Hematopoietic multipotent progenitor cell treated with erythropoietin and hydrocortisone succinate and interleukin-3 and kit ligand, for 8 days (in vitro differentiated cells): ENCODE results near the gene XIRP1.
"Not testable (repeated sequence)": the region's sequence is repeated elsewhere in the genome, so short reads cannot be mapped to it uniquely, and the experiment has no call there.

Experiments
- DNase-seq: peaks from one replicate; pipeline ENCODE4 v3.0.0-alpha.2; 2015

Gene XIRP1

DNA sequence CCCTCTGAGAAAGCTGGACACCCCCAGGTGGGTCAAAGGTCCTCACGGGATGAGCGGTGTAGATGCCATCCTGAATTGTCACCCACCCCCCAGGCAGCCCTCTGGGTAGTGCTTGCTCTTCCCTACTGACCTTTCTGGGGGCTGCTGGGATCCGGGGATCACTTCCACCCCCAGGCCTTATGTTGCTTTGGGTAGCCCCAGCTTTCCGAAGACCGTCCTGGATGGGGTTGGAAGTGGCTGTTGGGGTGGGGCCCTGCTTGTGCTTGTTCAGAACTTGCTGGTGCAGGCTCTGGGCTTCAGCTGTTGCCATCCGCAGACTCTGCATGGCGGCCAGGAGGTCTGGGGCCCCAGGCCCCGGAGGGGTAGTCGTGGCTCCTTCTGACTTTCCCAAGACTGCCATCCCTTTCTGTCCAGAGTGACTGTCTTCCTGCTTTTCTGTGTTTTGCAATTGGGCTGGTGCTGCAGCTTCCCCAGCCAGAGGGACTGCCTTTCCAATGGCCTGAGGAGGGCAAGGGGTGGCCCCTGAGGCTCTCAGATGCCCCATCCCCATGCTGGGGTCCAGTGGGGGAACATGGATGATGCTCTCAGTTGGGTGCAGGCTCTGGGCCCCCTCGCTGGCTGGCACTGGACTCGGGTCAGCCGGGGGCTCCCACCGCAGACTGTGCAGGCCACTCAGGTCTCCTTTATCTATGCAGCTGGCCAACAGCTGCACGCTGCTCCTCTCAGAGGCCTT is 6.3 kb downstream of the XIRP1 start:
- no peak for DNase-seq

DNA sequence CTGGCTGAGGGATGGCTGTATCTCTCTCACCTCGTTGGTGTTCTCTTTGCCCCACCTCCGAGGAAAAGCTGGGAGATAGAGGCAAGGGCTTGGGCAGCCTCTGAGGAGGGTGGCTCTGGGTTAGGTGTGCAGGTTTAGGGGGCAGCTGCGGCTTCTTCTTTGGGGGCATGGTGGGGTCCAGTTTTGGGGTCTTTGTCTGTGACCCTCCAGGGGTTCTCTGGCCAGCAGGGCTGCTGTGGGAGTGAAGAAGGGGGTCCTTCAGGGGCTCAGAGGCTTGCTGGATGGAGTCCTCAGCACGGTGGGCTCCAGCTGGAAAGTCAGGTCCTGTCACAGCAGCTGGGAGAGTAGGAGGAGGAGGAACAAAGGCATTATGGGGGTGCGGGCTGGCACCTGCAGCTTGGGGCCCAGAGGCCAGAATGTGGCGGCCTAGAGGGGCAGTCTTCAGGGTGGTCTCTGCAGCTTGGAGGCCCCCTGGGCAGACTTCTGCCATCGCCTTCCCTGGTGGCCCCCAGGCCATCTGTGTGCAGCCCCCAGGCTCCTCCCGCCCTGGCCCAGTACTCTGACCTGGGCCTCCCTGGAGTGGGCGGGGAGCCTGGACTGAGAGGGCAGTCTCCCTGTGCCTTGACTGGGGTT is 7.0 kb downstream of the XIRP1 start:
- DNase-seq, result no peak

DNA sequence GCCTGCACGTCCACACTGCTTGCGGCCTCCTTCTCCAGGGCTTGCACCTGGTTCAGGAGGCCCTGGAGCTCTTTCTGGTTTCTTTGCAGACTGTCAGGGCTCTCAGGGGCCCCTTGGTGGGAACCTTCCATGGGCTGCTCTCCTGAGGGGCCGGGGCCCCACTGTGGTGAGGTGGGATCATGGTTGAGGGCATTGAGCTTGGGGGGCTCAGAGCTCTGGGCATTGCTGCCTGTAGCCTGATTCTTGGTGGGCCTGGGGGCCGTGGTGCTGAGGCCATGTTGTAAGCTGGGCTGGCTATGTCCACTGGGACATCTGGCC is 7.5 kb downstream of the XIRP1 start:
- no peak for DNase-seq

DNA sequence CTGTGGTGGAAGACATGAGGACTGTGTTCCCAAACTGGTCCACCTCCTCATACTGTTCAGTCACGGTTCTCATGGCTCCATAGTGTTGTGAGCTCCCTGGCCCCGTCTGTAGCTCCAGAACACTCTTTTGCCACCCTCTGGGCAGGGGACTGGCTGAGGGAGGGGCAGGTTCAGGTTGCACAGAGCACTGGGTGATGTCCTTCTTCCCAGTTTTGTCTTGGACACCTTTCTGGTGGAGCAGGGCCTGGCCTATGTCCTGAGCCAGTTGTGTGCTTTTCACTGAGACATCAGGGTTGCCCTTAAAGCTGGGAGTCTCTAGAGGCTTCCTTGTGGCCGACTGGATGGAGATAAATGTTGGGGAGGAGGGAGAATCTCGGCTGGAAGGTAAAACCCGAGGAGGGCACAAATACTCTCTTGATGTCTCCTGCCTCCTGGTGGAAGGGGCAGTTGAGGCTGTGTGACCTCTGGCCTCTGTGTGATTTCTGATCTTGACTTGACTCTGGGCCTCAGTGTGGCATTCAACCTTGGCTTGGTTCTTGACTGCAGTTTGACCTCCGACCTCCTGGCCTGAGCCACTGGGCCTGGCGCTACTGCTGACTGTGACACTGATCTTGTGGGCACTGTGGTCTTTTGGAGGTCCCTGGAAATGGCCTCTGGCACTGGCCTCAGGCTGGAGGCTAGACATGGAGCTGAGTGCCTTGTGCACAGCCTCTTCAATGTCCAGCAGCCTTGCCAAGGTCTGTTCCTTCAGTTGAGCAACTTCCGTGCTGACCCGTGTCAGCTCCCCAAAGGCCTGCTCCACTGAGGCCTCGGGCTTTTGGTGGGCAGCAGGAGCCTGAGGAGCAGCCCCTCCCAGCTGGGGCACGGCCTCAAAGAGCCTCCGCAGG is 8.1 kb downstream of the XIRP1 start:
- no peak for DNase-seq

DNA sequence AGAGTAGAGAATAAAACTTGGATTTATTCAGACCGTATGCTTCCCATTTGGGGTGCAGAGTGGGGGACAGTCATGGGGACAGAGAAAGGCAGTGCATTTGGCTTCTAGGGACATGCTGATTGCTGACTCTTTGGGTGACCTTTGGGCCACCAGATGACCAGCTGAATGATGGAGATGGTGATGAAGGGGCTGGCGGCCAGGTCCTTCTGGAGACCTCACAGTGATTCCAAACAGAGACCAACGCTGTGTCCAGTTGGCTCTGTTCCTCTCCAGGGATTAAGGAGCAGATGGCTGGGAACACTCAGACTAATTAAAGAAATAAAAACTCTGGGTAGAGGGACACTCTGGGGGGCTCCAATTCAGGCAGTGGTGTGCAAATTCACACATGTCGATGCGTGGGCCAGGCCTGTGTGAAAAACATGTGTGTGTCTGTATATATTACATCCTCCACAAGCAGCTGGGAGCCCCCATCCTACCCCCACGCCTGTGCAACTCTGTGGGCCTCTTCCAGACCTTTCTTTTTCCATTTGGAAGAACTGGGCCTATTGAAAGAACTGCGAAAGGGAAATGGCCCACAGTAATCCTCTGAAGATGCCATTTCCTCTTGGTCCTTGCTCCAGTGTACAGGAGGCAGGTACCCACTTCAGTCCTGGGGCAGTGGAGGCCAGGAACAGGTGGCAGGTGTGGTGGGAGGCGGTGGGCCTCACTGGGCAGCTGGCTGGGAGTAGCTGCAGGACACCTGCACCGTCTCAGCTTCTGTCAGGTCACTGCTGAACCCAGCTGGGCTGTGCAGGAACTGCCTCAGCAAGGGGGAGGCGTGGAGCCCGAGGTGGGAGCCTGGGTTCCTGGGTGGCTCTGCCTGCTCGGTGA is 8.9 kb downstream of the XIRP1 start:
- DNase-seq, result no peak

DNA sequence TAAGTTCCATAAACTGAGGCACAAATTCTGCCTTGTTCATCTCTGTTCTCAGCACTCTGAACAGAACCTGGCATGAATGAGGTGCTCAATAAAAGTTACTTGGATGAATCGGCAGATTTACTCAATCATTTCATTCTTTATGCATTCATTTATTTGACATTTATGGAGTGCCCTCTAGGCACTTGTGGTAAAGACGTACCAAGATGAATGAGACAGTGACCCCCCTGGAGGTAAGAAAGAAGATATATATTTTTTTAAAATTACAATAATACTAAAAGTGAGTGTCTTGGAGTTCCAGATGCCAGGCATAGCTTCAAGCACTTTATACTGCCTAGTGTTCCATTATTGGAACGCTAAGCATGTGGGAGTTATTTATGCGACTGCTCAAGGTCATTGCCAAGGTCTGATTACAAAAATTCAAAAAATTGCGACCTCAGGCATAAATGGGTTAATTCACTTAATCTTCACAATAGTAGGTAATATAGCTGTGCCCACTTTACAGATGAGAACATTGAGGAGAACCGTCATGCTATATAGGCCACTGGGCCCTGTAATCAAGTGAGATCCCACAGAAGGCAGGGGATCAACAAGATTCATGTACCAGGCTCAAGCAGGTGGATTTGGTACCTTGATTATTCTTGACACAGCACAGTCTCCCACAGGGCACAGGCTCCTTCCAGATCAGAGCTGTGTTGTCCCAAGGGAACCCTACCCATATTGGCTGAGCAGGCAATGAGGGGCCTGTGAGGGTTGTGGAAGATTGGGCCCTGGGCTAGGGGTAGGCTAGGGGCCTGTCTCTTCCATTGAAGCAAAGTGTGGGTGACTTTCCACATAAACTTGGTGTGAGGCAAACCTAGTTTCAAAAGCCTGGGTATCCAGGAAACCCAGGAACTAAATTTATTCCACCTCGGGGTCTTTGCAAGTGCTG is 10.7 kb downstream of the XIRP1 start:
- peak; percentile 38 for DNase-seq

DNA sequence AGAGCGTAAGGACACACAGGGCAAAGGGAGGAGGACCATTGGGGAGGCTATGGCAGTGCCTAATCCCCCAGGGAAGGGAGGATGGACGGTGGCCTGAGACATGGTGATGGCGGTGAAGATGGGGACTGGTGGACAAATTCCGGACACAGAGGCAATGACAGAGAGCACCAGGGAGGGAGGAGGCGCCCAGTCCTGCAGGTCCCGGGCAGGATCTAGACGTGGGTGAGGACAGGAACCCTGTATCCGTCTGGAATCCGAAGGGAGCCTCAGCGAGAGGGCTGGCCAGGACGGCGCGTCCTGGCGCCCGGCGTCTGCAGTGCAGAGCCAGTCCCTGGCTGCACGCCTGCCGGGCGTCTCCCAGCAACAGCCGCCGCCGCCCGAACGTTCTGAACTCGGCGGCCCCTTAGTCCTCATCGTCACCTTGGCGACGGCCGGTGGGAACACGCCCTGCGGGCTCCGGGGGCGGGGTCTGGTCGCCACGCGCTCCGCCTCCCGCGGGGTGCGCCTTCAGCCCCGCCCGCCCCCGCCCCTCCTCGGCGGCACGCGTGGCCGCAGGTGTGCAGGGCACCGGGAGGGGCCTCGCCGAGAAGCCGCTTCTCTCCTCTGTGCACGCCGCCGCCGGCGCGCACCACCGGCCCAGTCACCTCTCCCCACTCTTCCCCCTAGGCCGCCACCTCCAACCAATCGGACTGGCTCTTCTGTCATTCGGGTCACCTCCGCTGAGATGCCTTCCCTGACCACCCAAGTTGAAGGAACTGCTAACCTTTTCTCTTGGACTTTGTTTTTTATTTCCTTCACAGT is 11.6 kb downstream of the XIRP1 start:
- peak; percentile 92 for DNase-seq

DNA sequence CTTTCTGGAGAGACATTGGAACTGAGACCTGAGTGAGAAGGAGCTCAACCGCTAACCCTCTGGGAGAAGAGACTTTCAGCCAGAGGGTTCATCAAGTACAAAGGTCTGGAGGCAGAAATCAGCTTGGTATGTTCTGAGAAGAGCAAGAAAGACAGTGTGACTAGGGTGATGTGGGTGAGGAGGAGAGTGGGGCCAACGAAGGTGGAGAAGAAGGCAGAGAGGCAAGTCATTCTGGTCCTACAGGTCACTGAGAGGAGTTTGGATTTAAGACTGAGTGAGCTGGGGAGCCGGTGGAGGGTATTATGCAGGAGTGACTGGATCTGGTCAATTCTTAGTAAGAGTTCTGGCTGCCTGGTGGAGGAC is 12.2 kb downstream of the XIRP1 start:
- no peak for DNase-seq

DNA sequence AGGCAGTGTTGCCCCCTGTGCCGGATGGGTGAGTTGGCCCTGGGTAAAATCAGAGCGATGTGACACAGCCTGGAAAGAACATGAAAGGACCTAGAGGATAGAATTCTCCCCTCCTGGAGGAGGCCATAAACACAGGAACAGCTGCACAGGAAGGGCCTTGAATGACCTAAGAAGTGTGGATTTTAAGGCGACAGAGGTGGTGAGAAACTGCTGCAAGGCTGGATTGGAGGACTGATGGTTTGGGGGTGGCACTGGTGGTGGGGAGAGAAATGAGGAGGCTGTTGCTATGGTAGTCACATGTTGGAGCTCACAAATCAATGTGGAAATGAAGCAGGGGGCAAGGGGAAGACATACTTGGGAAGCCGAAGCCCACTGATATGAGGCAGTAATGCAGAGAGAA is 13.8 kb downstream of the XIRP1 start:
- DNase-seq, result no peak

DNA sequence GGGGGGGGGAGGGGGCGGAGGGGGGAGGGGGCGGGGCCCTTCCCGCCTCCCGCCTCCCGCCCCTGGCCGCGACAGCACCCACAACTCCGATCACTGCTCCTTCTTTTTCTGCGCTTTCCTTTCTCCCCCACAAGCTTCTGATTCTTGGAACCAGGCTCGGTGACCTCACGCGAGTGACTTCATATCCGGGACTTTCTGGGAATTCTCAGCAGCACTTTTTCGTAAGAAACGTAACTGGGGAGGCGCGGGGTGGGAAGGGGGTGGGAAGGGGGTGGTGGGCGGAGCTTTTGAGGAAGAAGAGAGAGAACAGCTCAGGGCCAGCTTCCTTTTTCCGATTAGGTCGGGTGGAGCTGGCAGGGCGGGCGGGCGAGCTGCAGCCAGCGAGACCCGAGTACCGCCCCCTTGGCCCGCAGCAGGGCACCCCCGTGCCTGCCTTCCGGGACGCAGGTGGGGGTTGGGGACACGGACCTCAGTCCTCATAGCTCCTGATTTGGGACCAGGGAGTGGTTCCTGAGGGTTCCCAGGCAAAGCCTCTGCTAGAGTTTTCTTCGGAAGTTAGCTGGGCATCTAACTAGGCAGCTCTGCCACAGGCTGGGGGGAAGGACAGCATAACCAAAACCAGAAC is 14.6 kb downstream of the XIRP1 start:
- DNase-seq, result peak; percentile 93

DNA sequence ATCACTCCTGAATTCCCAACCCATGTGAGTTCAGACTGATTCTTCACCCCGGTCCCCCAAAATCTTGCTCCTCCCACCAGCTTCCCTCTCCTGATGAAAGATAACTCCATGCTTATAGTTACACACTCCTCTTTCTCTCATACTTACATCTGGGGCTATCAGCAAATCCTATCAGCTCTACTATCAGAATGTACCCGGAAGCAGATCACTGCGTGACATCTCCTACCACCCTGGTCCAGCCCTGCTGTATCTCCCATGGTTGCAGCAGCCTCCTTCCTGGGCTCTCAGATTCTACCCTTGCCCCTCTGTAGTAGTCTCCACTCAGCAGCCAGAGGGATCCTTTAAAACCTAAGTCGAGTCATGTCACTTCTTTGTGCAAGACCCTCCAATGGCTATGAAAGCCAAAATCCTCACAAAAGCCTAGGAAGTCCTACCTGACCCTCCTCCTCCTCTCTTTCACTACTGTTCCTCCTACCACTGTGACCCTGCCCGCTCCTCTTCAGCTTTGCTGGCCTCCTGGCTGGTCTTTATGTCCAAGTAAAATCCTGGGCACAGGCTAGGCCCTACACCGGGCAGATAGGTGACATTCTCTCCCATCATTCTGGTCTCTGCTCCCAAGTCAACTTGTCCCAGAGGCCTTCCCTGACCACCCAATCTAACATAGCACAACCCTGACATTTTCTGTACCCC is 16.2 kb downstream of the XIRP1 start:
- no peak for DNase-seq

DNA sequence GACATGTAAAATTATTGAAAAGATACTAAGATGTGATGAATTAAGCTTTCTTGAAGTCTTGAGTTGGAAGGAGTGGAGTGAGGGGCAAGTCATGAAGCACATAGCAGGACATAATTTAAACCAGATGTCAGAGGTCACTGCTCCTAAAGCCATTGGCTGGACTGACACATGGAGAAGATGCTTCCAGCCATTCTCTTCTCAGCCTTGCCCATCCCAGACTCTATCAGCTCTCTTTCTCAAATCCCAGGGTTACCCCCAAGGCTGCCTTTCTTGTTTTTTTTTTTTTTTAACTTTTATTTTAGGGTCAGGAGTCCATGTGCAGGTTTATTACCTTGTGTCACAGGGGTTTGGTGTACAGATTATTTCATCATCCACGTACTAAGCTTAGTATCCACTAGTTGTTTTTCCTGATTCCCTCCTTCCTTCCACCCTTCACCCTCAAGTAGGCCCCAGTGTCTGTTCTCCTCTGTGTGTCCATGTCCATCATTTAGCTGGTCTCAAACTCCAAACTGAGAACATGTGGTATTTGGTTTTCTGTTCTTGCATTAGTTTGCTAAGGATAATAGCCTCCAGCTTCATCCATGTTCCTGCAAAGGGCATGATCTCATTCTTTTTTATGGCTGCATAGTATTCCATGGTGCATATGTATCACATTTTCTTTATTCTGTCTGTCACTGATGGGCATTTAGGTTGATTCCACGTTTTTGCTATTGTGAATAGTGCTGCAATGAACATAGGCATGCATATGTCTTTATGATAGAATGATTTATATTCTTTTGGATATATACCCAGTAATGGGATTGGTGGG is 18.9 kb downstream of the XIRP1 start:
- no peak for DNase-seq

DNA sequence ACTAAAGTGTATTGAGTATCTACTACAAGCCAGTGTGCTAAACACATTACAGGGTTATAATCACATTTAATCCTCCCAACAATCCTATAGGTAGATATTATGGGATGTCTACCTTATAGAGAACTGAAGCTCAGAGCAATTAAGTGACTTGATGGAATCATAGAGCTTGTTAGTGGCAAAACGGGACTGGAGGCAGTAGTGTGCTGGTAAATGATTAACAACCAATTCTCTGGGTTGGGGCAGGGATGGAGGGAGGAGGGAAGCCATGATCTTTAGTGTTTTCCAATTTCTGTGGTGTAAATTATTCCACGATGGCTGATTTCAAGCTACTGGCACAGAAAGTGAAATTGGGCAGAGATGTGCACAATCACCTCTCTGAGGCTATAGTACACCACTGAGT is 20.5 kb downstream of the XIRP1 start:
- no peak for DNase-seq

DNA sequence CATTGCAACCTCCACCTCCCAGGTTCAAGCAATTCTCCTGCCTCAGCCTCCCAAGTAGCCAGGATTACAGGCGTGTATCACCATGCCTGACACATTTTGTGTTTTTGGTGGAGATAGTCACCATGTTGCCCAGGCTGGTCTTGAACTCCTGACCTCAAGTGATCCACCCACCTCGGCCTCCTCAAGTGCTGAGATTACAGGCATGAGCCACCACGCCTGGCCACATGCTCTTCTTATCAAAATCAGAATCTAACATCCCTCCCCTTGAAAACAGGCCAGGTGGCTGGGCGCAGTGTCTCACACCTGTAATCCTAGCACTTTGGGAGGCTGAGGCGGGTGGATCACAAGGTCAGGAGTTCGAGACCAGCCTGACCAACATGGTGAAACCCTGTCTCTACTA is 21.5 kb downstream of the XIRP1 start:
- not testable (repeated sequence) for DNase-seq

DNA sequence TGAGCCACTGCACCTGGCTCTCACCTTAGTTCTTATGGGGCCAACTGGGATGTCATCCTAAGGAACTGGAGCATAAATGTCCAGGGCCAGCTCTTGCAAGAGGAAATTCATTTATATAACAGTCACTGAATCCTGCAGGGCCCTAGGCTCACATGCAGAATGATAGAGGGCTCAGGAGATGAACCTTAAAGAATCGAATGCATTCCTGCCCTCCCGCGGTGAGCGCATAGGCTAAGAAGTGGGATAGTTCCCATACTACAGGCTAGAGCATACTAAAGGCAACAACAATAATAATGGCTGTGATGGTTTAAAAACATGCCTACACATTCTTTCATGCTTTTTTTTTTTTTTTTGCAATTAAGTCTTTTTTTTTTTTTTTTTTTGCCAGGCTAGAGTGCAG is 21.9 kb downstream of the XIRP1 start:
- DNase-seq, result no peak

DNA sequence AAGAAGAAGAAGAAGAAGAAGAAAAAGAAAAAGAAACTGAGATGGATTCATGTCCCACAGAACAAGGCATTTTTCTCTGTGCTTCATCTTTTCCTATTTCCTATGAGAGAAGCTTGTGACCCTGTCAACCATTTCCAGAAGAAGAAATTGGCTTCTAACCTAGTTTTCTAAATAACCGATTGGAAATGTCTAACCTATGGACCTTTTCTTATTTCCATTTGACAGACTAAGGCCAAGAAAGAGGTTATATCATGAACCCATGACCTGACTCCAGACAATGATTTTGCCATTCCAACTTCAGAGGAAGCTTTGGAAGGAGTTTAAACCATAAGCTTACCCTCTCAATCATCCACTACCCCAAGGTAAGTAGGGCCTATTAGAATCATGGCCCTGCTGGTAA is 22.7 kb downstream of the XIRP1 start:
- DNase-seq, result no peak

DNA sequence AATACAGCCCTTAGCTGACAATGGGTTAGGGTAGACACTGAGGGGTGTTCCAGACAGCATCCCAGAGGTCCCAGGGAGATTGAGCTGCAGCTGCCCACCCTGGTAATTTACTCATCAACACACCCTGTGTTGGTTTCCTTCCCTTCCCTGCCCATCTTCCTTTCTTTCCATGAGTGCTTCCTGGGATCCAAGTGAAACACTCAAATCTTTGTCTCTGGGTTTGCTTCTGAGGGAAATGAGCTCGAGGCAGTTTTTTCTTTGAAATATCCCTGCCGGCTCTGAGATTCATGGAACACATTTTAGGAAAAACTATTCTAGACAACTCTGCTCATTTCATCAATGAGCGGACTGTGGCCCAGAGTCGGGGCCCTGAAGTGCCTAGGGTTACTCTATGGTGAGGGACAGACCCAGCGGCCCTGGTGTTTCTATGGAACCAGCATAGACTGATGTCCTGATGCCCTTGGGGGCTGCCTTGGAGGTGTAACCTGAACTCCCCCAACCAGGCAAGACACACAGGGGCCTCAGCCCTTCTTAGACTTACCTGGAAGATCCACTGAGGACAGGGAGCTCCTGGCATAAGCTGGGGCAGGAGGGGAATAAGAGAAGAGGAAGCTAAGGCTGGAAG is 24.1 kb downstream of the XIRP1 start:
- no peak for DNase-seq

DNA sequence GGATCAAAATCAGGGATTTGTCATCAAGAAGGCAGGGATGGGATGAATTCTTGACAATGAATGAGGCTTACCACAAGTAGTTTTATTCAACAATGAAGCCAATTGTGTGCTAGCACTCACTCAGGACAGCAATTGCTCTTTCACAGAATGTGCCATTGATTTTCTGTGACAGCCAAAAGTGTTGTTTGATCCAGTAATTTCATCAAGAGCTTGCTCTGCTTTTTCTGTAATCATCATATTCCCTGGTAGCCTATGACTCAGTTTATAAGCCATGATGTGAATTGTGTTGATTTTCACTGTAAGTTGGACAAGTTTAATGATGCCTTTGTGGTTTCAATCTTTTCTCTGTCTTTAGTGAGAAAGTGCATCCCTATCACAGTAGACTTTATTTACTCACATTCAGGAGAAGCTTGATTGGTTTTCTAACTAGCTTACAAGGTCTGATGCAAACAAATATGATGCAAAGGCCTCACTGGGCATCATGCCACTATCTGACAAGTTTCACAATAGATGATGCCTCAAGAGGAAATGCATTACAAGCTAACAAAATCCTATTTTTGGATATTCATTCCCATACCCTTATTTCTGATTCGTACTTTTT is 25.4 kb downstream of the XIRP1 start:
- peak; percentile 35 for DNase-seq
